OCI-LY1 (cell line): Measurements from ENCODE around the gene SMAD3.

ENCODE experiments used
- H2AFZ ChIP-seq: fragments of 200-600 bp; sonication (generic), shearing (Covaris generic); 2 replicates; pipeline ENCODE4 v1.6.0; 2014; ENCODE audit warnings: antibody characterized with exemption, mild to moderate bottlenecking, low read length
- H3F3A ChIP-seq: fragments of 200-600 bp; sonication (generic), shearing (Covaris generic); 2 replicates; pipeline ENCODE4 v1.6.0; 2014; ENCODE audit warnings: mild to moderate bottlenecking, antibody characterized with exemption, low read length, moderate library complexity; ENCODE audit not compliant: insufficient read depth
- H3K27ac ChIP-seq: fragments of 200-600 bp; sonication (generic); 2 replicates; pipeline ENCODE4 v1.5.1; 2014; ENCODE audit warnings: low read length, mixed run types, mild to moderate bottlenecking, low read depth; ENCODE audit not compliant: poor library complexity, severe bottlenecking
- H3K27me3 ChIP-seq: fragments of 200-600 bp; sonication (generic); 2 replicates; pipeline ENCODE4 v1.6.0; 2014; ENCODE audit warnings: antibody characterized with exemption, mild to moderate bottlenecking, low read length, moderate library complexity; ENCODE audit not compliant: insufficient read depth
- H3K36me3 ChIP-seq: fragments of 200-600 bp; sonication (generic); 2 replicates; pipeline ENCODE4 v1.6.1; 2014; ENCODE audit warnings: mild to moderate bottlenecking, antibody characterized with exemption, low read length, moderate library complexity, mixed read lengths; ENCODE audit not compliant: insufficient read depth
- H3K4me1 ChIP-seq: fragments of 200-600 bp; sonication (generic); 2 replicates; pipeline ENCODE4 v1.5.1; 2014; ENCODE audit warnings: mild to moderate bottlenecking, low read length, moderate library complexity; ENCODE audit not compliant: insufficient read depth, severe bottlenecking
- H3K4me2 ChIP-seq: fragments of 200-600 bp; sonication (generic), shearing (Covaris generic); 2 replicates; pipeline ENCODE4 v1.6.1; 2014; ENCODE audit warnings: low read length
- H3K4me3 ChIP-seq: fragments of 200-600 bp; sonication (generic); 2 replicates; pipeline ENCODE4 v1.5.1; 2014; ENCODE audit warnings: low read length, low read depth, mild to moderate bottlenecking, mixed read lengths; ENCODE audit not compliant: poor library complexity, severe bottlenecking
- H3K79me2 ChIP-seq: fragments of 200-600 bp; shearing (Covaris generic); 2 replicates; pipeline ENCODE4 v1.6.1; 2016; ENCODE audit warnings: mixed run types, low read length, mixed read lengths; ENCODE audit not compliant: insufficient read depth
- H3K9ac ChIP-seq: fragments of 200-600 bp; sonication (generic), shearing (Covaris generic); 2 replicates; pipeline ENCODE4 v1.6.1; 2014; ENCODE audit warnings: mild to moderate bottlenecking, low read length, mixed read lengths
- H3K9me2 ChIP-seq: fragments of 200-600 bp; sonication (generic), shearing (Covaris generic); 2 replicates; pipeline ENCODE4 v1.6.1; 2014; ENCODE audit warnings: low read depth, mild to moderate bottlenecking, low read length, mixed read lengths
- H3K9me3 ChIP-seq: fragments of 200-600 bp; shearing (Covaris generic); 2 replicates; pipeline ENCODE4 v1.6.1; 2014; ENCODE audit warnings: low read length, mixed read lengths
- H4K20me1 ChIP-seq: fragments of 200-600 bp; sonication (generic), shearing (Covaris generic); 2 replicates; pipeline ENCODE4 v1.6.0; 2016; ENCODE audit warnings: mild to moderate bottlenecking, low read length; ENCODE audit not compliant: insufficient read depth
- EZH2 ChIP-seq: fragments of 200-600 bp; sonication (generic), shearing (Covaris generic); IDR thresholded peaks from 2 replicates; pipeline ENCODE4 v1.8.0; 2017; ENCODE audit warnings: borderline replicate concordance, mixed run types, mild to moderate bottlenecking, antibody characterized with exemption, low read length, moderate library complexity, mixed read lengths
- TF ChIP-seq, protein P1 (sequence below): fragments of 200-600 bp; sonication (generic), shearing (Covaris generic); IDR thresholded peaks from 2 replicates; pipeline ENCODE4 v1.5.1; 2017; ENCODE audit warnings: mild to moderate bottlenecking, antibody characterized with exemption, low read length, moderate library complexity, mixed read lengths

Gene SMAD3

DNA sequence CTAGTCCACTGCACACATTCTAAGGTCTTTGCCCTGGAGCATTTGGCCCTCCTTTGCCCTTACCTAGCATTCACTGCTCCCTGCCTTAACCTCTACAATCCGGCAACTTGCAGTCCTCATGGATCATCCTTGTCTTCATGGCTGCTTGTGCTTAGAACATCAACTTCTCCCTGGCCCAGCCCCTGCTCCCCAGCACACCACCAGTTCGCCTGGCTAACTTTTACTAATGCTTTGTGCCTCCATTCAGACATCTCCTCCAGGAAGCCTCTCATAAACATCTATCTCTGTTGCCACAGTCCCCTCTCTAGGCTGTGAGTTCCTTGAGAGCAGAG lies 131.9 kb downstream of the SMAD3 start:
- no peaks in the 10 kb centered on the region for H3K9me2 ChIP-seq
- H3K9me3 ChIP-seq, result no peaks in the 10 kb centered on the region
- H3K4me2 ChIP-seq, result no peak overlapping the region
- H3K79me2 ChIP-seq, result no peaks in the 10 kb centered on the region
- no peak overlapping the region for H2AFZ ChIP-seq
- peaks cover 18% of the 10 kb centered on the region for H3K4me1 ChIP-seq
- peaks cover 46% of the 10 kb centered on the region; the same call in 1 of the 2 replicates for H3K36me3 ChIP-seq
- no peaks in the 10 kb centered on the region for H4K20me1 ChIP-seq
- peak overlapping the region; percentile 77 for H3K27ac ChIP-seq
- no peaks in the 10 kb centered on the region for H3F3A ChIP-seq
- no peak overlapping the region for H3K4me3 ChIP-seq
- no peak overlapping the region for H3K9ac ChIP-seq
- H3K27me3 ChIP-seq, result no peaks in the 10 kb centered on the region
- no peak for TF ChIP-seq EZH2
- TF ChIP-seq, protein P1, sequence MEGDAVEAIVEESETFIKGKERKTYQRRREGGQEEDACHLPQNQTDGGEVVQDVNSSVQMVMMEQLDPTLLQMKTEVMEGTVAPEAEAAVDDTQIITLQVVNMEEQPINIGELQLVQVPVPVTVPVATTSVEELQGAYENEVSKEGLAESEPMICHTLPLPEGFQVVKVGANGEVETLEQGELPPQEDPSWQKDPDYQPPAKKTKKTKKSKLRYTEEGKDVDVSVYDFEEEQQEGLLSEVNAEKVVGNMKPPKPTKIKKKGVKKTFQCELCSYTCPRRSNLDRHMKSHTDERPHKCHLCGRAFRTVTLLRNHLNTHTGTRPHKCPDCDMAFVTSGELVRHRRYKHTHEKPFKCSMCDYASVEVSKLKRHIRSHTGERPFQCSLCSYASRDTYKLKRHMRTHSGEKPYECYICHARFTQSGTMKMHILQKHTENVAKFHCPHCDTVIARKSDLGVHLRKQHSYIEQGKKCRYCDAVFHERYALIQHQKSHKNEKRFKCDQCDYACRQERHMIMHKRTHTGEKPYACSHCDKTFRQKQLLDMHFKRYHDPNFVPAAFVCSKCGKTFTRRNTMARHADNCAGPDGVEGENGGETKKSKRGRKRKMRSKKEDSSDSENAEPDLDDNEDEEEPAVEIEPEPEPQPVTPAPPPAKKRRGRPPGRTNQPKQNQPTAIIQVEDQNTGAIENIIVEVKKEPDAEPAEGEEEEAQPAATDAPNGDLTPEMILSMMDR, result no peak

DNA sequence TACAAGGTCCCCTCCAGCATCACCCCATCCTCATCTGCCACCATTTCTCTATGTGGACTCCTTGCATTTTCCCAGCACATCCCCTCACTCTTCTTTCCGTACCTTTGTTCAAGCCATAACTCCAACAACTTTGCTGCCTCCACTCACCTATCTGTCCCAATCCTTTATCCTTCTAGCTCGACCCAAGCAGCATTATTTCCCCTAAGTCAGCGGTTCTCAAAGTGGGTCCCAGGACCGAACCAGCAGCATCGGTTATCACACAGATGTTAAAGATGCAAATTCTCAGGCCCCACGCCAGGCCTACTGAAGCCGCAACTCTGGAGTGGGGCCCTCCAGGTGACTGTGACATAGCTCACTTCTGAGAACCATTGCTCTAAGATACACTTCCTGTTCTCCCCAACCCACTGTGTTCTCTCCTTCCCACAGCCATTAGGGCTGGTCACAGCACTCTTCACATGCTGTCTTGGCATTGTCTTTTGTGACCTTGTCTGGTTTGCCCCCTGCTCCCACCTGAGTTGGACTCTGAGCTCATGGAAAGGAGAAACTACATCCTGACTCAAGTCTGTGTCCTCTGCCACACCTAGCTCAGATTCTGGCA lies 132.9 kb downstream of the SMAD3 start:
- Histone ChIP-seq H2AFZ (no peak overlapping the region), H4K20me1 (no peaks in the 10 kb centered on the region), H3K27me3 (no peaks in the 10 kb centered on the region), H3F3A (no peaks in the 10 kb centered on the region), H3K36me3 (peaks cover 45% of the 10 kb centered on the region; the same call in 1 of the 2 replicates), H3K79me2 (no peaks in the 10 kb centered on the region), H3K9me2 (no peaks in the 10 kb centered on the region), H3K9ac (peak overlapping the region; percentile 1; the same call in 1 of the 2 replicates), H3K4me1 (peaks cover 18% of the 10 kb centered on the region), H3K27ac (peak overlapping the region; percentile 77), H3K4me2 (peak overlapping the region; percentile 22; the same call in 1 of the 2 replicates), H3K4me3 (no peak overlapping the region), H3K9me3 (no peaks in the 10 kb centered on the region)
- TF ChIP-seq EZH2, result no peak
- TF ChIP-seq, protein P1, result no peak

DNA sequence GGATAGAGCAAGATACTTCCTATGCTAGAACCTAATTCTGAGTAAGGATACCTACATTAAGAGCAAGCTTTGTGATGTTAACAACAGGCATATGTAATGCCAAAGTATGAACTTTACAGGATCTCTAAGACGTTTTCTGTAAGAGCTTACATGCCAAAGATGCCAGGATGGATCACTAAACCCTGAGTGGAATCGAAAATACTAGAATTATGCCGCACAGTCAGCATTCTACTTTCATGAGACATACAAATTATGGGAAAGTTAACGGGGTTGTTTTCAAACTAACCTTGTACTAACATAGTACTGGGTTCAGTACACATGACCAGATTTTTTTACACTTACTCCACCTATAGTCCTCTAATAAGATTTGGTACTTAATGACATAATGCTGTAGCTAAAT lies 134.0 kb downstream of the SMAD3 start:
- H3K27ac ChIP-seq, result peak overlapping the region; percentile 77
- H3K4me2 ChIP-seq, result no peak overlapping the region
- no peaks in the 10 kb centered on the region for H3K9me3 ChIP-seq
- no peak overlapping the region for H3K4me3 ChIP-seq
- H4K20me1 ChIP-seq, result no peaks in the 10 kb centered on the region
- H3K4me1 ChIP-seq, result peaks cover 18% of the 10 kb centered on the region
- H3F3A ChIP-seq, result no peaks in the 10 kb centered on the region
- H3K27me3 ChIP-seq, result no peaks in the 10 kb centered on the region
- no peak overlapping the region for H2AFZ ChIP-seq
- peaks cover 46% of the 10 kb centered on the region; the same call in 1 of the 2 replicates for H3K36me3 ChIP-seq
- H3K79me2 ChIP-seq, result no peaks in the 10 kb centered on the region
- TF ChIP-seq, protein P1, result no peak
- TF ChIP-seq EZH2, result no peak
- H3K9ac ChIP-seq, result no peak overlapping the region
- no peaks in the 10 kb centered on the region for H3K9me2 ChIP-seq
